Sigmoid colon (tissue), 7 donors: ENCODE data around the gene TPST2. TPM values are rescaled to one million over a fixed set of nuclear protein-coding genes. Genes with fewer than 3 reads are reported as not detected.

Experiments
- DNase-seq: peaks from one replicate; pipeline ENCODE4 v3.0.0-alpha.2; 2019
- H3K27ac ChIP-seq, 4 donors: fragments of 200-600 bp; sonication (generic); one replicate each; pipeline ENCODE4 v1.5.1; 2016 to 2019; ENCODE audit warnings: mild to moderate bottlenecking in 1 of 4
- H3K27me3 ChIP-seq, 3 donors: fragments of 200-600 bp; sonication (generic); one replicate each; pipeline ENCODE4 v1.5.1; 2019; ENCODE audit warnings: mild to moderate bottlenecking in 1 of 3
- H3K36me3 ChIP-seq, 4 donors: fragments of 200-600 bp; sonication (generic); one replicate each; pipeline ENCODE4 v1.5.1; 2016 to 2019
- H3K4me1 ChIP-seq, 4 donors: fragments of 200-600 bp; sonication (generic); one replicate each; pipeline ENCODE4 v1.5.1; 2017 to 2019
- H3K4me3 ChIP-seq, 4 donors: fragments of 200-600 bp; sonication (generic); one replicate each; pipeline ENCODE4 v1.5.1; 2017 to 2019; ENCODE audit warnings: mild to moderate bottlenecking in 2 of 4, moderate library complexity in 1 of 4
- H3K9me3 ChIP-seq, 4 donors: fragments of 200-600 bp in 3 of 4; sonication (generic) in 3 of 4; one replicate each; pipeline versions ENCODE4 v1.5.1 to v1.6.1; 2013 to 2019
- CTCF ChIP-seq, 4 experiments: fragments of 450-650 bp in 3 of 4; fragments of 200-600 bp in 1 of 4; IDR thresholded peaks; one replicate each; pipeline ENCODE4 v1.5.1; 2016 to 2019; ENCODE audit warnings: antibody characterized with exemption in 4 of 4, mild to moderate bottlenecking in 3 of 4, moderate library complexity in 2 of 4
- EP300 ChIP-seq, 4 donors: sonication (generic); formaldehyde crosslinking; IDR thresholded peaks; one replicate each; pipeline ENCODE4 v1.6.1; 2017; ENCODE audit warnings: antibody characterized with exemption in 4 of 4
- POLR2A ChIP-seq, 2 donors: fragments of 450-650 bp; IDR thresholded peaks; one replicate each; pipeline ENCODE4 v1.6.1; 2016; ENCODE audit warnings: antibody characterized with exemption in 2 of 2, mild to moderate bottlenecking in 2 of 2, moderate library complexity in 2 of 2
- POLR2AphosphoS5 ChIP-seq, 4 donors: sonication (generic); formaldehyde crosslinking; IDR thresholded peaks; one replicate each; pipeline ENCODE4 v1.6.1; 2017; ENCODE audit warnings: antibody characterized with exemption in 4 of 4
- WGBS, 2 donors: extraction: QIAGEN DNeasy Blood & Tissue Kit; methylation state at CpG; one replicate each; pipeline ENCODE4 v1.1.7; 2013; 5-methylcytosine and 5-hydroxymethylcytosine counted together
- intact Hi-C: fragments of 100-400 bp; cut with DNase I; formaldehyde crosslinking; loops from one replicate; pipeline ENCODE4 v1.15.1; 2023
- polyA plus RNA-seq, 3 donors: library from polyadenylated mRNA; stranded (reverse); fragments of 200-250 nt; gene quantifications; one replicate each; pipeline ENCODE4 v1.2.3, GENCODE V29; 2013
- total RNA-seq, 4 donors: library from RNA; depleted of rRNA; stranded (reverse); fragments of >200 nt; gene quantifications; one replicate each; pipeline ENCODE4 v1.1.0, GENCODE V29; 2016
- donor health status: healthy with polysubstance abuse.
- donor health status: Bipolar disorder and iron deficiency.
- donor health status: healthy.

The TPST2 gene
- total and polyA plus RNA-seq, 7 donors: 5.1 to 24.3 (median 15.9) TPM

- Histone ChIP-seq H3K4me1 (no peaks in the 10 kb centered on the region), H3K36me3 (peaks cover 31 to 100% (median 64%) of the 10 kb centered on the region in 4 donors), H3K27ac (no peak overlapping the region), H3K4me3 (no peak overlapping the region), H3K27me3 (no peaks in the 10 kb centered on the region), H3K9me3 (no peaks in the 10 kb centered on the region)
- intact Hi-C loops: no loop called here
- DNase-seq: no peak
- WGBS, 2 donors: 82 to 90% methylated on average over 4 of the region's 4 CpGs
- no peak for TF ChIP-seq CTCF (IDR thresholded peaks at IDR 0.05)
- no peak for TF ChIP-seq EP300 (IDR thresholded peaks at IDR 0.05)
- TF ChIP-seq POLR2A (IDR thresholded peaks at IDR 0.05): no peak
- no peak for TF ChIP-seq POLR2AphosphoS5 (IDR thresholded peaks at IDR 0.05)
Measured at GRCh38 chr22:26496456-26496855, 93.5 kb downstream of the TPST2 start.

- DNase-seq: no peak
- intact Hi-C loops: no loop called here
- Histone ChIP-seq H3K4me1 (no peaks in the 10 kb centered on the region), H3K27ac (no peak overlapping the region), H3K36me3 (peaks cover 32 to 100% (median 60%) of the 10 kb centered on the region in 4 donors), H3K27me3 (no peaks in the 10 kb centered on the region), H3K9me3 (no peaks in the 10 kb centered on the region), H3K4me3 (no peak overlapping the region)
- no peak for TF ChIP-seq EP300 (IDR thresholded peaks at IDR 0.05)
- no peak for TF ChIP-seq CTCF (IDR thresholded peaks at IDR 0.05)
- no peak for TF ChIP-seq POLR2AphosphoS5 (IDR thresholded peaks at IDR 0.05)
- no peak for TF ChIP-seq POLR2A (IDR thresholded peaks at IDR 0.05)
Measured at GRCh38 chr22:26494506-26494905, 95.4 kb downstream of the TPST2 start.

- Histone ChIP-seq H3K27ac (no peak overlapping the region), H3K36me3 (peaks cover 47 to 100% (median 59%) of the 10 kb centered on the region in 4 donors), H3K4me1 (no peaks in the 10 kb centered on the region), H3K9me3 (no peaks in the 10 kb centered on the region), H3K27me3 (no peaks in the 10 kb centered on the region), H3K4me3 (no peak overlapping the region)
- DNase-seq: no peak
- WGBS, 2 donors: 91 to 95% methylated on average over 9 of the region's 9 CpGs
- no peak for TF ChIP-seq POLR2A (IDR thresholded peaks at IDR 0.05)
- no peak for TF ChIP-seq EP300 (IDR thresholded peaks at IDR 0.05)
- TF ChIP-seq POLR2AphosphoS5 (IDR thresholded peaks at IDR 0.05): no peak
- no peak for TF ChIP-seq CTCF (IDR thresholded peaks at IDR 0.05)
- intact Hi-C loops: no loop called here
Measured at GRCh38 chr22:26492220-26492619, 97.7 kb downstream of the TPST2 start.

- Histone ChIP-seq H3K27ac (no peak overlapping the region), H3K27me3 (no peaks in the 10 kb centered on the region), H3K4me1 (peaks cover 0 to 11% (median 9%) of the 10 kb centered on the region in 4 donors), H3K4me3 (no peak overlapping the region), H3K9me3 (no peaks in the 10 kb centered on the region), H3K36me3 (peaks cover 26 to 76% (median 42%) of the 10 kb centered on the region in 4 donors)
- TF ChIP-seq POLR2A (IDR thresholded peaks at IDR 0.05) (no peak), POLR2AphosphoS5 (IDR thresholded peaks at IDR 0.05) (no peak), EP300 (IDR thresholded peaks at IDR 0.05) (no peak), CTCF (IDR thresholded peaks at IDR 0.05) (no peak)
- intact Hi-C loops: no loop called here
- no peak for DNase-seq
- 70 to 75% methylated on average over 4 of the region's 4 CpGs for WGBS, 2 donors
Measured at GRCh38 chr22:26489447-26490036, 100.4 kb downstream of the TPST2 start.

- WGBS, 2 donors: 53 to 56% methylated on average over 3 of the region's 3 CpGs
- intact Hi-C loops: no loop called here
- H3K4me3 ChIP-seq: no peak overlapping the region
- H3K4me1 ChIP-seq: peaks cover 0 to 20% (median 16%) of the 10 kb centered on the region in 4 donors
- H3K27ac ChIP-seq: no peak overlapping the region
- H3K9me3 ChIP-seq: no peaks in the 10 kb centered on the region
- DNase-seq: no peak
- TF ChIP-seq CTCF (IDR thresholded peaks at IDR 0.05): no peak
- TF ChIP-seq POLR2A (IDR thresholded peaks at IDR 0.05): no peak
- no peak for TF ChIP-seq POLR2AphosphoS5 (IDR thresholded peaks at IDR 0.05)
- no peak for TF ChIP-seq EP300 (IDR thresholded peaks at IDR 0.05)
- no peaks in the 10 kb centered on the region for H3K27me3 ChIP-seq
- peaks cover 26 to 60% (median 34%) of the 10 kb centered on the region in 4 donors for H3K36me3 ChIP-seq
Measured at GRCh38 chr22:26487996-26488395, 101.9 kb downstream of the TPST2 start.
